EL (cell line): ENCODE data around the gene DNAI1.
"Not testable (repeated sequence)": the region's sequence is repeated elsewhere in the genome, so short reads cannot be mapped to it uniquely, and the experiment has no call there.

ENCODE experiments used
- DNase-seq: peaks from one replicate; pipeline ENCODE4 v3.0.0-alpha.2; 2016

Gene DNAI1

DNA sequence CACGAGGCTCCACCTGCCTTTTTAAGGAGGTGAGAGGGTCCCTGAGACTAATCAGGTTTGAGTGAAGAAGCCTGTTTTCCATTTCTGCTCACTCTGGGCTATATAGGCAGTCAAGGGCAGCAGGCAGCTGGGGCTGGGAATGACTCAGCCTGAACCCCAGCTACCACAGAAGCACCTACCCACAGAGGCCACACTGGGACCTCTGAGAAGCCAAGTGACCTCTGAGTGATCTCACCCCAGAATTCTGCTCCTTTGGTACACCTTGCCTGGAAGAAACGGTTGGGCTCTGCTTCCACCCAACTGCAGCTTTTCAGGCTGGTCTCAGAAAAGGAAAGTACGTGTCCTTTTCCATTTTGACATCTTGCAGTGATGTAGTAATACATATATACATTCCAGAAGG lies 7.1 kb upstream of the DNAI1 start:
- DNase-seq = peak; percentile 39

DNA sequence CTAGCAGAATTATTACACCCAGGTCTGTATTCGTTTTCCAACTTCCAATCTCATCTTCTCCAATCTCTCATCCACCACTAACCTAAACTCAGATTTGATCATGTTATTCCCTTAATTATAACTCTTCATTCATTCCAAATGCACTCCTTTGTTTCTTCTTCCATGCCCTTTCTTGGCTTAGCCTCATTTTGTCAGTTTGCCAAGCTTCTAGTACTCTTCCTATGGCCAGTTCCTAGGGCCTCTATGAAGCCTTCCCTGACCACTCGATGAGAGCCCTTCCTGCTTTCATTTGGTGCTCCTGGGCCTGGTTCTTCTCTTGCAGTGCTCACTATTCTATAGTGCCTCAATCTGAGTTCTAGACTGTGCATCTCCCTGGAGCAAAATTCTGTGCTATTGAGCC lies 6.0 kb upstream of the DNAI1 start:
- no peak for DNase-seq

DNA sequence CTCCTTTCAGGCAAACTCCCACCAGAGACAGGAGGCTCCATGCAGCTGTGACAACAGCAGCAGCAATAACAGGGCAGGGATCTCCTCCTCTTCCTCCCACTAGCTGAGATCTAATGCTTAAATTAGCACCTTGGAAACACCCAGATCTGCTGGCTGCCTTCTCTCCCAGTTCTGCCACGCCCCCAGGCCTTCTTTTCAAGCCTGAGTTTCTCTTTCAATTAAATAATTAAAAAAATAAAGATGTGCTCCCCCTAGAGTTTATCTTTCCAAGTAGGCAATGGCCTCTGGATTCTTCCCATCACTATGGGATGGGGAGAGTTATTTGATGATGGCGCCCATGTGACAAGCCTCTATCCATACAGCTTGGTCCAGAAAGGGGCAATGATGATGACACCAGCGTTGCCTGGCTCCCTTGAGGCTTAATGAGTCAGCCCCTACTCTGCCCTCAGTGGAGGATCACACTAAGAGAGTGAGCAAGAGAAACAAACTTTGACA lies 4.0 kb upstream of the DNAI1 start:
- DNase-seq = peak; percentile 86

DNA sequence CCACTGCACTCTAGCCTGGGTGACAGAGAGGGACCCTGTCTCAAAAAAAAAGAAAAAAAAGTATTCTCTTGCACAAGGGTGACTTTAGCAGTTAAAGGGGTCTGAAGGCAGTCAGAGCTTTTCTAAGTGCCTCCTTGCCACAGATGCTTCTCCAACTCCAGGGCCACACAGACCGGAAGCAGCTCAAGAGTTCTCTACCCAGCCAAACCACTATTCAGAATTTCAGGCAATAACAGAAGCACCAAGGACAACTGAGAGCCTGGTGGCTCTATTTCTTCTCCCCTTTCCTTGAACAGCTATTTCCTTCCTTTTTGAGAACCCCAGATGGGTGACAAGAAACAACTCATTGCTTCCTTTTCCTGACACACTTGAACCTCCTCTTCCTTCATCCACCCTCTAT lies 2.5 kb upstream of the DNAI1 start:
- DNase-seq = no peak

DNA sequence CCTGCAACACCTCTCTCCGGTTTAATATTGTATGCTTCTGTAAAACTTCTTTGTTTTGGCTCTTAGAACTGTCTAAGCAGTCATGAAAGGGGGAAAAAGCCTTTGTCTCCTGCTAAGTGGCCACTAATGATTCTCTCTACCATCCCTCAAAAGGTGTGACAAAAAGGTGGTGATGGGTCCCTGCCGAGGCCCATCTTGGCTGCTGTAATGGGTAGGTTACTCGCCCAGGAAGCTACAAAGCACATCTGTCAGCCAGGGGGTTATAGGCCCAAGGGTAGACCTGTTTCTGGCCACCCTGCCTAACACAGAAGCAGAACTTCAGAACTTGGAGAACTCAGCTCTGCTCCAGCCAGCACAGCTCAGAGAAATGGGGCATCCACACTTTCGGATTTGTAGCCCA lies 1.9 kb upstream of the DNAI1 start:
- DNase-seq = no peak

DNA sequence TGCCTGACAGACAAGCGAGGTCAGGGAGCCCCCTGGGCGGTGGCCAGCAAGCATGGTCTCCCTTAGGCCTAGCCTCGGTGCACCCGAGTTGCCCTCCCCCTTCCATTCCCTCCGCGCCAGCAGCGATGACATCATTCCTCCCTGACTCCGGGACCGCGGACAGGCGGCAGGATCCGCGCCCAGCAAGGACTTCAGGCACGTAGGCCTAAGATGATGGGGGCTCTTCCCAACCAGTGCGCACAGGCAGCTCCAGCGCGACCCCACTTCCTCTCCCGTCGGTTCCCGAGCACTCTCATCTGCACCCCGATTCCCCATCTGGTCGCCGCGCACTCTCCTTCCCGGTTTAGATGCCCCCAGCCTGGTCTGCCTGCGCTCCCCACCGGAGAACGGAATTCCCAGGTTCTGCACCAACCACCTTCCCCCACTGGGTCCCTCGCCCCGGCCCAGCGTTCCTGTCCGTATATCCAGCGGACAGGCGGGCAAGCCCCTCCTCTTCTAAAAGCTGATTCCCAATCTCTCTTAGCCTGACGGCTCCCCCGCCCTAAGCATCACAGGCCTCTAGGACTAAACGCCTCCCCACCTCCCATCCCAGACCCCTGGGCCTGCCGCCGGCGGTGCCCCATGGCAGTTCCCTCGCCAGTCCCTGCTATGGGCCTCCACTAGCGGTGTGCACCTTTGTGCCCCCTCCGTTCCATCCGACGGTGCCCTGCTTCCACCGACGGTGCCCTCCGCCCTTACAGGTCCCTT lies 1.2 kb upstream of the DNAI1 start:
- peak; percentile 86 for DNase-seq

DNA sequence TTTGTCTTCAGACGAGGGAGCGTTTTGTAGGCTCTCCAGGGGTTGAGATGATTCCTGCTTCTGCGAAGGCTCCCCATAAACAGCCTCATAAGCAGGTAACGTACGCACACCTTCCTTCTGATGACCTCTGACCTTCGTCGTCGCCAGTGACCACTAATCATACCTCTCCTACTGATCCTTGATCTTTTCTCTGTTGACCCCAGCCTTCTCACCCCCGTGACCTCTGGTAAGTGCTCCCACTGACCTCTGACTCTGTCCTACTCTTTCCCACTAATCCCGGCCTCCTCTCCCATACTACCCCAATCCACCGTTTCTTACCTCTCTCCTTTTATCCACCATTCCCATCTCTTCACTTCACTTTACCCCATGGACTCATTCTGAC lies 345 bp downstream of the DNAI1 start:
- no peak for DNase-seq

DNA sequence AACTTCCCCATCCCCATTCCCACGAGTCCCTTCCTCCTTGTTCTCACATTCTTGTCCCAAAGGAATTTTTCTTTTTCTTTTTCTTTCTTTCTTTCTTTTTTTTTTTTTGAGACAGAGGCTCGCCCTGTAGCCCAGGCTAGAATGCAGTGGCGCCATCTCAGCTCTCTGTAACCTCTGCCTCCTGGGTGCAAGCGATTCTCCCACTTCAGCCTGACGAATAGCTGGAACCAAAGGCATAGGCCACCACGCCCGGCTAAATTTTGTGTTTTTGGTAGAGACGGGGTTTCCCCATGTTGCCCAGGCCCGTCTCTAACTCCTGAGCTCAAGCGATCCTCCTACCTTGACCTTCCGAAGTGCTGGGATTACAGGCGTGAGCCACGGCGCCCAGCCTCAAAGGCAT lies 751 bp downstream of the DNAI1 start:
- no peak for DNase-seq

DNA sequence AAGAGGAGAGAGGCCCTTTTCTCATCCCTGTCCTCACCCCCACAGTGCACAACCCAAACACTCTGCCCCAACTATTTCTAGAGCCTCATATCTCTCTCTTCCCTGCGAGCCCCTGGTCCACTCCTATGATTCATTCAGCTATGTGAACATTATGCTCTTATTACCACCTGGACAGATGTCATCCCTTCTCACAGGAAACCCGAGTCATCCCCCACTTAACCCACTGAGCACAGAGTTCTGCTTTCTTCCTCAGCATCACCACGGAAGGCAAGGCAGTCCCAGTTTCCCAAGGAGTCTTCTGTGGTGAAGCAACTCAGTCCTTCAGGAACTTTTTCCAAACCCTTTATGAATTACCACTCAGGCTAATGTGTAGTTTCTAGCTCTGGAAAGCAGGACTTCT lies 1.3 kb downstream of the DNAI1 start:
- no peak for DNase-seq

DNA sequence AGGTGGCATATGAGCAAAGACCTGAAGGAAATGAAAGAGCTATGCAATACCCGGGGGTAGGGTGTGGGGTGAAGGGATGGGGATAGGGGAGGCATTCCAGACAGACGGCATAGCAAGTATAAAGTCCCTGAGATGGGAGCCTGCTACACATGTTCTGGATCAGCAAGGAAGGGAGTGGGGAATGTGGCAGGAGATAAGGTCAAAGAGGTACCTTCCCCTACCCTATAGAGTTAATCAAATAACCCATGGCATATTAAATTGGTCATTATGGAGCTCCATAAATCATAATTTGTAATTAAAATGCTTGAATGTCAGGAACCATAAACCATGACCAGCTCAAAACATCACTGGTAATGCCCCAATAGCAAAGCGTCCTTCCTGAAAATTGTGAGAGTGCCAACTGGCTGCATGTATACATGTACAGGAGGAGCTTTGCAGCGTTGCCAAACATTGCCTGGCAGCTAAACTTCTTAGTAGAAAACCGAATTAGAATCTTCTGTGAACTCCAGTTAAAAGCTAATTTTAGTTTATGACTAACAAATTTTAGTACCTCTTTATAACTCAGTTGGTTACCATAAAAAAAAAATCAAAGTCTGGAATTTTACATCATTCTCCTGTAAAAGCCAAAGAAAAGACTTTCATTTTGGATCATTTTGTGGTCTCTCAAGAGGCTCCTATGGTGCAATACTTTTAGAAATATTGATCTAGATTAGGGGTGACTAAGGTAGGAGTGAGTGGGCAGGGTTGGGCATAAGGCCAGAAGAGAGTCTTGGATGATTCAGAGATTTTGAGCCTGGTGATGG lies 4.7 kb downstream of the DNAI1 start:
- peak; percentile 82 for DNase-seq

DNA sequence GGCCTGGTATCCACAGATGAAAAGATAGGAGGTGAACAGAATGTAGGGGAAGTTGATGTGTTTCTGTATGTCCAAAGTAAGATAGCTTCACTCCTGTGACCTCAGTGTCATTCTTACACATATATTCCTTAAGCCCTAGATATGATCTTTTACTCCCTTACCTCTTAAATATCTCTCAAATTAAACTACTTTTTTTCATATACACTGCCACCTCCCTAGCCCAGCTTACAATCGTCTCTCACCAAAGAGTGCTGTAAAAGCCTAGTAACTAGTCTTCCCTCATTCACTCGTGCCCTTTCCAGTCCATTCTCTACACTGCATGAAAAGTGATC lies 5.3 kb downstream of the DNAI1 start:
- no peak for DNase-seq

DNA sequence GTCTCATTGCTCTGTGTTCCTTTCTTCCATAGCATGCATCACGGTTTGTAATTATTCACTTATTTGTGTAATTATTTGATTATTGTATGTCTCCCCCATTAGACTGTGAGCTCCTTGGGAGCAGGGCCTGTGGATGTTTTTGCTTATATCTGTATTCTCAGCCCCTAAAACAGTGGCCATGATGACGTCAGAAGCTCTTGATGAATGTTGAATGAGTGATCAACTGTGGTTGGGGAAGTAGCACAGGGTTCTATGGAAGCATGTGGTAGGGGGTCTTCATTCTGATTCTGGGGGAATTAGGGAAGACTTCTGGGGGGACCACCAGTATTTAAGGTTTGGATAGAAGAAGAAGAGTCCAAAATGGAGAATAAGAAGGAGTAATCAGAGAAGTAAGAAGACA lies 6.0 kb downstream of the DNAI1 start:
- no peak for DNase-seq

DNA sequence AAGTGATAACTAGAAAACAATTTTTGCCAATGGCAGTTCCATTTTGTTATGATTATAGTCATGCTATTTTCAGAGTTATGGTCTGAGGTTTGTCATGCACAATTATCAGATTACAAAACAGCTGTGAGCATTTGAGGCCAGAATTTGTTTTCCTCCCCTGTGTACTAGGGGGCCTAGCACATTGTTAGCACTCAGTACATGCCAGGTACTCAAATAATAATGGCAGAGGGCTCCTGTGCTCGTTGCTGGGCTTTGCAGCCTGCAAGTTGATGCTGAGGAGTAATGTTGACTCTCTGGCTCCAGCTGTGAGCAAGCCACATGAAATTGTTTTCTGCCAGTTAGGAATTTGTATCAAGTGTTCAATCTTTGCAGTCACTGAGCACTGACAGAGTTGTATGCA lies 6.9 kb downstream of the DNAI1 start:
- DNase-seq = no peak

DNA sequence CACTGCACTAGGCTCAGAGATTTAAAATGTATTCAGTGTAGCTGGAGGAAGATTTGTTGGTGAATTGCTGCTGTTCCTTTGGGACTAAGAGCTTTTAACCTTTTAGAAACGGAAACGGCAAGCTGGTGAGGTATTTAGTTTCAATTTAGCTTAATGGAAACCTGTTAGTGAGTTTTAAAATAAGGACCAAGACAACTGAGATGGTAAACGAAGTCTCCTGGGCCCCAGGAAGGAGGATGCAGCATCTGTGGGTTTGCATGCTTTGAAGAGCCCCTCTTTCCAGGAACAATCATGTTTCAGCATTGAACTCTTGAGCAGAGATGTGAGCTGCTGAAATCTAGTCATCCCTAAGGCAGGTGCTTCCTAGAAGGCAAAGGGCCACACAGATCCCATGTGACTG lies 16.5 kb downstream of the DNAI1 start:
- no peak for DNase-seq

DNA sequence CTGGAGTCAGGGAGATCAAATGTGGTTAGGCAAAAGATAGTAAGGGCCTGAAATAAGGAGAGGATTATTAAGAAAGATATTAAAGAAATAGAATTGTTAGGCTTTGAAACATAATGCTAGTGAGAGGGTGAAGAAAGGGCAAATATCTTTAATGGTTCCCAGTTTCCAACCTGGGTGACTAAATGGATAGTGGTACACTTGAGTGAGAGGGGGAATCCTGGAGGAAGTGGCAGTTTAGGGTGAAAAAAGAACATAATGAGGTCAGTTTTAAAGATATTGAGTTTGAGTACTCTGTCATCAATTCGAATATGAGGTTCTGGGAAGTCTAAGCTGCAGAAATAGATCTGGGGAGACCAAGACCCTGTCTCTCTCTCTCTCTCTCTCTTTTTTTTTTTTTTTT lies 18.9 kb downstream of the DNAI1 start:
- no peak for DNase-seq

DNA sequence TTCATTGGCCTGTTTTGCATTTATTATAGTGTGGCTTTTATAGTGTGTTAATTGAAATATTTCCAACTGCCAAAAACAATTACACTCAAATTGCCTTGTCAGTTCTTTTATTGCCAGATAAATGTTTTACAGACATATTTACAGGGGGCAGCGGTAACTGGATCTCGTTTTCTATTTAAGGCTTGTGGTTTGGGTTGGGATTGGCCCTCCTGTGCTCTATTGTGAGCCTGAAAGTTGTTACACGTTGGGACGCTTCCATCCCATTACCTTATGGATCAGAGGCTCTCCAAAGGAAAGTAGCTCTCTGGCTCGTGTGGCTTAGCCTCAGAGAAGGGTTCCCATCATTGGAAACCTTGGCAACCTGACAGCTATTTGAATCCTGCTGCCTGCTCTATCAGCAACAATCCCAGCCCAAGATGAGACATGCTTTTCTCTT lies 20.8 kb downstream of the DNAI1 start:
- DNase-seq = no peak

DNA sequence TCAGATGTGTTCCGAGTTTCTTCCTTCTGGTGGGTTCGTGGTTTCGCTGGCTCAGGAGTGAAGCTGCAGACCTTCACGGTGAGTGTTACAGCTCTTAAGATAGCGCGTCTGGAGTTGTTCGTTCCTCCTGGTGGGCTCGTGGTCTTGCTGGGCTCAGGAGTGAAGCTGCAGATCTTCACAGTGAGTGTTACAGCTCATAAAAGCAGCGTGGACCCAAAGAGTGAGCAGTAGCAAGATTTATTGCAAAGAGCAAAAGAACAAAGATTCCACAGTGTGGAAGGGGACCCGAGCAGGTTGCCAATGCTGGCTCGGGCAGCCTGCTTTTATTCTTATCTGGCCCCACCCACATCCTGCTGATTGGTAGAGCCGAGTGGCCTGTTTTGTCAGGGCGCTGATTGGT lies 23.0 kb downstream of the DNAI1 start:
- DNase-seq = not testable (repeated sequence)

DNA sequence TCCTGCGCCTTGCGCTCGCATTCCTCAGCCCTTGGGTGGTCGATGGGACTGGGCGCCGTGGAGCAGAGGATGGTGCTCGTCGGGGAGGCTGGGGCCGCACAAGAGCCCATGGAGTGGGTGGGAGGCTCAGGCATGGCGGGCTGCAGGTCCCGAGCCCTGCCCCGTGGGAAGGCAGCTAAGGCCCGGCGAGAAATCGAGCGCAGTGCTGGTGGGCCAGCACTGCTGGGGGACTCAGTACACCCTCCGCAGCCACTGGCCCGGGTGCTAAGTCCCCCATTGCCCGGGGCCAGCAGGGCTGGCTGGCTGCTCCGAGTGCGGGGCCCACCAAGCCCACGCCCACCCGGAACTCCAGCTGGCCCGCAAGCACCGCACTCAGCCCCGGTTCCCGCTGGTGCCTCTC lies 24.1 kb downstream of the DNAI1 start:
- DNase-seq = not testable (repeated sequence)

DNA sequence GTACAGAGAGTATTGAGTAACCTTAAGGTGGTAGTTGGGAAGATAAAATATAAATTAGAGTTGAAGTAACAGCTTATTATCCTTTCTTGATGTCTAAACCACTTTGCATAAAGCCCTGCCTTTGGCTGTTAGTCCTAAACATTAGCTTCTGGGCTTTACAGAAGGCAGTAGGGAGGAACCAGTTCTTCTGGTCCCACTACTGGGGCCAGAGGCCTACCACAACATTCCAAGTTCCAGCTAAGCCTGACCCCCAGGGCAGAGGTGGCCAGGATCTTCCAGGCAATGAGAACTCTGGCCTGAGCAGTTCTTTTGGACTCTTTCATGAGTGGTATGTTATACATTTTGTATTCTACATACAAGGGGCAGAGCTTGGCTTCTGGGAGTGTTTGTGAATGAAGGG lies 26.1 kb downstream of the DNAI1 start:
- DNase-seq = no peak

DNA sequence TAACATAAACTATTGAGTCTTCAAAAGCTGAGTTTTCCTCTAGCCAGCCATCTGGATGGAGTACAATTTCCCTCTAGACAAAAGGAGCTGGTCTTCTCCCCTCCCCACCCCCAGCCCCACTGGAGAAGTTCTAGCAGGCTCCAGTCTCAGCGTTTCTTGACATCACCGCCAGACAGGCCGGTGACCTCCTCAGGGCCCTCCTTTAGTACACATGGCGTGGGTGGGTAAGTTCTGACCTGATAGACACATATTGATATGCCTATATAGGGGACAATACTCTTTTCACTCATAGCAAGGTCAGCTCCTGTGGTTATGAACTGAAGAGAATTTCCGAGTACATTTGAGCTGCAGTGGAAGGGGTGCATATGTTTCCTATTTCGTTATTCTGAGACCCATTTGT lies 27.2 kb downstream of the DNAI1 start:
- DNase-seq = no peak

DNA sequence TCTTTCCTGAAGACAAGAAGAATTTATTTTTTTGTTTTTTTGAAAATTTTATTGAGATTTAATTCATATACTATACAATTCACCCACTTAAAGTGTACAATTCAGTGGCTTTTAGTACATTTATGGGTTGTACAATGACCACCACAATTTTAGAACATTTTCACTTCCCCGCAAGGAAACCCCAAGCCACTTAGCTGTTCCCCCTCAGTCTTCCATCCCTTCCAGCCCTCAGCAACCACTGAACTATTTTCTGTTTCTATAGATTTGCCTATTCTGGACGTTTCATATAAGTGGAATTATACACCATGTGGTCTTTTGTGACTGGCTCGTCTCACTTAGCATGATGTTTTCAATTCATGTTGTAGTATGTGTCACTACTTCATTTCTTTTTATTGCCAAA lies 28.0 kb downstream of the DNAI1 start:
- no peak for DNase-seq

DNA sequence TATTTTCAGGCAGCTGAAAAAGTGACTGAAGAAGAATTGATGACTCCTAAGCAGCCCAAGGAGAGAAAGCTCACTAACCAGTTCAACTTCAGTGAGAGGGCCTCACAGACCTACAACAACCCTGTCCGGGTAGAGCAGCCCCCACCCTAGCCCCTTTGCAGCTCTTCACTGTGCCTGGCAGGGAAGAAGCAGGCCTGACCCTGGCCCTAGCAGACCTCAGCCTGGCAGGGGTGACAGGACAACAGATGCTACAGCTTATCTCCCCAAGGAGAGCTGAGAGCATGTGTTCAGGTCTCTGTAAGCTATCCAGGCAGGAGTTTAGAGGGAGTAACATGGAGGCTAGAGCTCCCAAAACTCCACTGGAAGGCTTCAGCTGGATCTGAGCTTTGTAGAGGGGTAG lies 31.8 kb downstream of the DNAI1 start:
- DNase-seq = no peak

DNA sequence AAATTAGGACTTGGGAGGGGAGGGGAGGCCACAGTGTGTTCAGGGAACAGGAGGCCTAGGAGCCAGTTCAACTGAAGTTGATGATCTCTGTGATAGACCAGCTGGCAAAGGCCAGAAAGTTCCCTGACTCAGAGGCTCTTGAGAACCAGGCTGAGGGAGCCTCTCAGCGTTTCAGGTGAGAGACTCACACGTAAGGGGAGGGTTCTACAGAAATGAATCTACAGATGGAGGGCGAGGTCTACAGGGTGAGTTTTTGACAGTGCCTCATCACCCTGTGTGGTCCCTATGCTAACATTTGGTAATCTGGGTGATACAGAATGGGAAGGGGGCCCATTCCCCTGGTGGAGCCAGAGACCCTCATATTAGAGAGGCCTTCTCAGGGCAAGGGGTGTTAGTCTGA lies 32.2 kb downstream of the DNAI1 start:
- DNase-seq = no peak

DNA sequence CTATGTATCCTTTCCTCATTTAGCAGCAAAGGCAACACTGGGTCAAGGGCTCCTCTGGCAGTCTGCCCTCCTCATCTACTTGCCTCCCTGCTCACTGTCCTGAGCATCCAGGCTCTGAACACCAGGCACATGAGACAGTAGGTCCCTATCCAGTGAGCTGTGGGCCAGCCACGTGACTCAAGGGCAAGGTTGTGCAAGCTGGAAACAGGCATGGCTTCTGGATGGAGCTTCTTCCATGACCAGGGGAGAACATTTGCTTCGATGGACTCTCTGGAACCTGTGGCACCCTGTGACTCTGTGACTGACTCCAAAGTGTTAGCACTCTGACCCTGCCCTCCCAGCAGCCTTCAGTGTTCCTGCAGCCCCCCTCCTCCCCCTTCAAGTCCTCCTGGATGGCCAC lies 33.0 kb downstream of the DNAI1 start:
- DNase-seq = no peak

DNA sequence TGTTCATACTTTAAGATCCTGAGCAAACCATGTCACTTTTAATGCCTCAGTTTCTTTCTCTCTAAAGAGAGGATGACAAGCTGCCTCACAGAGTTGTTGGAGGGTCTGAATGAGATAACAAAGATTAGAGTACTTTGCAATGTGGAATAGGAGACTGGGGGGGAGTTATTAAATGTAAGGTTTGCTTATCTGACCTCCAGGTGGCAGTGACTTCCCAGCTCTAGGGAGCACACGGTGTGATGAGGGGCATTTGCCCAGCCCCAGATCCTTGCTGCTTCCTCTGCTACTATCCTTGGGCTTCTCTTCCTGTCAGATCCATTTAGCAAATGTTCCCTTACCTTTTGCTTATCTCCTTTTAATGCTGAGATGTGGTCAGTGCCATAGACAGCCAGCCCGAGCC lies 33.4 kb downstream of the DNAI1 start:
- no peak for DNase-seq
